Psoas muscle (tissue), 8 donors: ENCODE results near the gene IQSEC3. TPM values are rescaled to one million over a fixed set of nuclear protein-coding genes. Genes with fewer than 3 reads are reported as not detected.

Experiments used
- ATAC-seq, 4 donors: fragments of 200-7000 bp; cut with Tn5 transposase; one replicate each; pipeline ENCODE4 v1.9.1; 2020; ENCODE audit warnings: moderate library complexity in 3 of 4, mild to moderate bottlenecking in 2 of 4
- DNase-seq, 2 donors: peaks; one replicate each; pipeline ENCODE4 v3.0.0-alpha.2; 2020
- H3K27ac ChIP-seq: fragments of 200-600 bp; one replicate; pipeline ENCODE4 v1.8.0; 2022
- H3K27me3 ChIP-seq, 3 donors: fragments of 200-600 bp in 1 of 3; one replicate each; pipeline versions ENCODE4 v1.6.1 to v1.8.0; 2013 to 2022; ENCODE audit warnings: low read length in 2 of 3, mild to moderate bottlenecking in 2 of 3, moderate library complexity in 1 of 3; ENCODE audit not compliant: insufficient read depth in 3 of 3
- H3K36me3 ChIP-seq, 2 donors: fragments of 200-600 bp in 1 of 2; one replicate each; pipeline versions ENCODE4 v1.6.1 to v1.8.0; 2013 to 2022; ENCODE audit warnings: low read depth in 1 of 2, mild to moderate bottlenecking in 1 of 2, moderate library complexity in 1 of 2; ENCODE audit not compliant: insufficient read depth in 1 of 2
- H3K4me1 ChIP-seq: fragments of 200-600 bp; one replicate; pipeline ENCODE4 v1.8.0; 2022
- H3K4me3 ChIP-seq: fragments of 200-600 bp; one replicate; pipeline ENCODE4 v1.8.0; 2022; ENCODE audit warnings: mild to moderate bottlenecking
- H3K9me3 ChIP-seq: fragments of 200-600 bp; one replicate; pipeline ENCODE4 v1.8.0; 2022
- CTCF ChIP-seq: fragments of 200-600 bp; IDR thresholded peaks from one replicate; pipeline ENCODE4 v1.8.0; 2022; ENCODE audit warnings: antibody characterized with exemption
- WGBS, 3 donors: extraction: QIAGEN DNeasy Blood & Tissue Kit; methylation state at CpG; one replicate each; pipeline versions ENCODE4 v1.1.6 to v1.1.7; 2013; 5-methylcytosine and 5-hydroxymethylcytosine counted together
- intact Hi-C, 2 donors: fragments of 100-400 bp; cut with DNase I; formaldehyde crosslinking; loops; one replicate each; pipeline versions ENCODE4 v1.11.0 to v1.14.2; 2022
- polyA plus RNA-seq, 3 donors: library from polyadenylated mRNA; stranded (reverse); fragments of 200-250 nt; gene quantifications; one replicate each; pipeline ENCODE4 v1.2.3, GENCODE V29; 2013
- total RNA-seq, 4 donors: library from RNA; stranded (reverse); fragmentation: NEBNext Ultra II Directional in 2 of 4; extraction: Animal tissue kit (Norgen Biotek cat#: 25700) in 2 of 4; gene quantifications; one replicate each; pipeline versions ENCODE4 v1.2.1 to v1.2.4, GENCODE V29; 2021 to 2023
- donor health status: healthy with polysubstance abuse.
- donor health status: DM: no; HTN: no; CAD: no; lungs with moderate emphysema.
- donor health status: Bipolar disorder and iron deficiency.
- donor health status: healthy.
- donor health status: DM: yes; HTN: yes; CAD: no.
- donor health status: DM: no; HTN: no; CAD: no.
- donor health status: DM: no; HTN: no; CAD: no.
- donor health status: DM: yes; HTN: yes; CAD: no.

The IQSEC3 gene
- total and polyA plus RNA-seq, 7 donors, result 0.23 to 1.8 (median 0.58) TPM

GRCh38 chr12:188910-189621, 122.5 kb downstream of the IQSEC3 start:
- H3K4me1 ChIP-seq, result no peaks in the 10 kb centered on the region
- TF ChIP-seq CTCF, result peak; percentile 74
- peak; percentile 68 to 92 (median 87) for ATAC-seq
- no peak overlapping the region for H3K27ac ChIP-seq
- 6 to 14% (median 9%) methylated on average over 26 to 52 of the region's 52 CpGs for WGBS, 3 donors
- no peaks in the 10 kb centered on the region for H3K36me3 ChIP-seq
- no peaks in the 10 kb centered on the region for H3K9me3 ChIP-seq
- intact Hi-C loops, result no loop called here
- H3K27me3 ChIP-seq, result peaks cover 0 to 23% (median 7%) of the 10 kb centered on the region in 3 donors
- peak overlapping the region; percentile 61 for H3K4me3 ChIP-seq
- DNase-seq, result peak; percentile 59 to 70

GRCh38 chr12:189622-189962, 123.0 kb downstream of the IQSEC3 start:
- Histone ChIP-seq H3K4me1 (no peaks in the 10 kb centered on the region), H3K9me3 (no peaks in the 10 kb centered on the region), H3K36me3 (no peaks in the 10 kb centered on the region), H3K27ac (no peak overlapping the region), H3K27me3 (peaks cover 0 to 23% (median 7%) of the 10 kb centered on the region in 3 donors), H3K4me3 (no peak overlapping the region)
- DNase-seq (no peak), ATAC-seq (no peak)
- TF ChIP-seq CTCF, result no peak
- intact Hi-C loops, result no loop called here
- 70 to 73% (median 71%) methylated on average over 6 of the region's 6 CpGs for WGBS, 3 donors

- TF ChIP-seq CTCF, result no peak
- H3K4me3 ChIP-seq, result no peak overlapping the region
- intact Hi-C loops, result no loop called here
- DNase-seq (peak in 1 of 2 donors; percentile 37), ATAC-seq (no peak)
- no peaks in the 10 kb centered on the region for H3K4me1 ChIP-seq
- peaks cover 0 to 23% (median 7%) of the 10 kb centered on the region in 3 donors for H3K27me3 ChIP-seq
- H3K27ac ChIP-seq, result no peak overlapping the region
- WGBS, 3 donors, result 81 to 95% (median 88%) methylated on average over 8 of the region's 8 CpGs
- no peaks in the 10 kb centered on the region for H3K36me3 ChIP-seq
- no peaks in the 10 kb centered on the region for H3K9me3 ChIP-seq
These were observed 124.3 kb downstream of the IQSEC3 start for GRCh38 chr12:190881-191280.

GRCh38 chr12:191541-191940, 125.0 kb downstream of the IQSEC3 start:
- 83 to 89% (median 84%) methylated on average over 3 of the region's 3 CpGs for WGBS, 3 donors
- Histone ChIP-seq H3K36me3 (no peaks in the 10 kb centered on the region), H3K4me1 (no peaks in the 10 kb centered on the region), H3K4me3 (no peak overlapping the region), H3K27me3 (peaks cover 0 to 23% (median 7%) of the 10 kb centered on the region in 3 donors), H3K9me3 (no peaks in the 10 kb centered on the region), H3K27ac (no peak overlapping the region)
- ATAC-seq (no peak), DNase-seq (no peak)
- intact Hi-C loops, result no loop called here
- TF ChIP-seq CTCF, result no peak

- intact Hi-C loops, result no loop called here
- no peak for TF ChIP-seq CTCF
- Histone ChIP-seq H3K4me1 (no peaks in the 10 kb centered on the region), H3K9me3 (no peaks in the 10 kb centered on the region), H3K4me3 (no peak overlapping the region), H3K27me3 (peaks cover 0 to 22% (median 7%) of the 10 kb centered on the region in 3 donors), H3K27ac (no peak overlapping the region), H3K36me3 (no peaks in the 10 kb centered on the region)
- no peak for ATAC-seq
- 43 to 55% (median 48%) methylated on average over 9 to 10 of the region's 10 CpGs for WGBS, 3 donors
- peak in 1 of 2 donors; percentile 36 for DNase-seq
These were observed 126.7 kb downstream of the IQSEC3 start for GRCh38 chr12:193261-193660.
